CD4-positive, CD25-positive, alpha-beta regulatory T cell (primary cell): ENCODE data around the gene SLC2A6. TPM values are rescaled to one million over a fixed set of nuclear protein-coding genes. Genes with fewer than 3 reads are reported as not detected.
A peak's percentile ranks its signal among the peaks of the same experiment; 100 is the strongest.

Experiments
- ATAC-seq, 2 donors: fragments of 150-1000 bp; cut with Tn5 transposase; one replicate each; pipeline ENCODE4 v1.10.0; 2021; ENCODE audit warnings: low read depth in 2 of 2, moderate number of reproducible peaks in 2 of 2, moderate library complexity in 1 of 2
- DNase-seq, 3 donors: peaks; one replicate each; pipeline versions ENCODE4 v3.0.0 to v3.0.0-alpha.2; 2012 to 2022; ENCODE audit warnings: mixed read lengths in 1 of 3
- H3K27ac ChIP-seq: one replicate; pipeline ENCODE4 v1.7.0; 2013; ENCODE audit warnings: mild to moderate bottlenecking, low read length; ENCODE audit not compliant: insufficient read depth, poor library complexity, severe bottlenecking
- H3K27me3 ChIP-seq: one replicate; pipeline ENCODE4 v1.7.0; 2013; ENCODE audit warnings: low read length; ENCODE audit not compliant: control insufficient read depth, insufficient read depth
- H3K36me3 ChIP-seq: one replicate; pipeline ENCODE4 v1.7.0; 2013; ENCODE audit warnings: mild to moderate bottlenecking, low read length, moderate library complexity; ENCODE audit not compliant: control insufficient read depth, insufficient read depth
- H3K4me1 ChIP-seq: 2 replicates; pipeline ENCODE4 v1.7.0; 2013; ENCODE audit warnings: mild to moderate bottlenecking, low read length; ENCODE audit not compliant: insufficient read depth, control insufficient read depth, poor library complexity, severe bottlenecking
- H3K4me3 ChIP-seq: one replicate; pipeline ENCODE4 v1.7.0; 2013; ENCODE audit warnings: low read depth, mild to moderate bottlenecking, low read length, moderate library complexity
- H3K9me3 ChIP-seq, 2 experiments: 1 replicate in 1 of 2; 2 replicates in 1 of 2; pipeline ENCODE4 v1.7.0; 2013; ENCODE audit warnings: low read length in 2 of 2, mild to moderate bottlenecking in 1 of 2, moderate library complexity in 1 of 2; ENCODE audit not compliant: control insufficient read depth in 2 of 2
- H3K27ac Mint-ChIP-seq, 3 donors: one replicate each; pipeline ENCODE4 v1.8.0; 2020 to 2022; ENCODE audit warnings: mild to moderate bottlenecking in 3 of 3, mixed read lengths in 3 of 3, moderate library complexity in 2 of 3
- H3K27me3 Mint-ChIP-seq: one replicate; pipeline ENCODE4 v1.8.0; 2022; ENCODE audit warnings: mild to moderate bottlenecking, mixed read lengths
- H3K36me3 Mint-ChIP-seq: one replicate; pipeline ENCODE4 v1.8.0; 2020; ENCODE audit warnings: mixed read lengths
- H3K4me1 Mint-ChIP-seq, 4 donors: one replicate each; pipeline ENCODE4 v1.8.0; 2020 to 2022; ENCODE audit warnings: mixed read lengths in 4 of 4, mild to moderate bottlenecking in 1 of 4
- H3K4me3 Mint-ChIP-seq, 4 donors: one replicate each; pipeline ENCODE4 v1.8.0; 2020 to 2022; ENCODE audit warnings: mild to moderate bottlenecking in 4 of 4, mixed read lengths in 4 of 4, moderate library complexity in 3 of 4
- H3K9me3 Mint-ChIP-seq, 7 donors: one replicate each; pipeline ENCODE4 v1.8.0; 2020 to 2022; ENCODE audit warnings: mixed read lengths in 7 of 7, mild to moderate bottlenecking in 3 of 7, moderate library complexity in 2 of 7
- polyA plus RNA-seq, 4 donors: library from polyadenylated mRNA; unstranded; fragments of 300-500 nt; fragmentation: Illumina TruSeq; gene quantifications; one replicate each; pipeline ENCODE4 v1.2.3, GENCODE V29; 2021
- total RNA-seq: library from RNA; stranded (reverse); gene quantifications from one replicate; pipeline ENCODE4 v1.2.3, GENCODE V29; 2022

Gene SLC2A6
- total and polyA plus RNA-seq, 5 donors from 2014 or later, result 0.63 to 2.2 (median 1.8) TPM

DNA sequence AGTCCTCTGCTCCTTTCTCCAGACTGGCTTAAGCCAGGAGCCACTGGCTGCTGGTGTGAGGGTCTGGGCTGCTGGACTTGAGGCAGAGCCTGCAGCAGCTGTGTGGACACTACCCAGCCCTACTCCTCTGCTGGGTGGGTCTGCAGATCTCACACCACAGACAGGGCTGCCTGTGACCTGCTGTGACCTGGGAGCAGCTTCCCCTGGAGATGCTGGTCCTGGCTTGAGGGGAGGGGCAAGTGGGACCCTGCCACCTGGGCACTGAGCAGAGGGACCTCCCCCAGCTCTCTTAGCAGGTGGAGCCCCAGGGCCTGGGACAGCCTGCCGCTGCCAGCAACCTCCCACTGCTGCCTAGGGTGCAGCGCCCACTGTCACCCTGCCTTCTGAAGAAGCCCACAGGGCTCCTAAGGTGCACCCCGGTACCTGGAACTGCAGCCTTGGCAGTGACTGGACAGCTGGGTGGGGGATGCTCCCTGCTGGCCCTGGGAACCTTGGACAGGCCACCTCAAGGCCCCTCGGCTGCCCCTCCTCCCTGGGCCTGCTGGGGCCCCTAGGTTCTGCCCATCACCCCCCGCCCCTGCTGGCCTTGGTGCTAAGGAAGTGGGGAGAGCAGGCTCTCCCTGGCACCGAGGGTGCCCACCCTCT lies 10.0 kb downstream of the SLC2A6 start:
- Mint-ChIP-seq H3K4me3 (no peak overlapping the region), H3K27me3 (no peaks in the 10 kb centered on the region), H3K27ac (no peak overlapping the region), H3K36me3 (no peaks in the 10 kb centered on the region), H3K4me1 (peaks cover 0 to 2% (median 0%) of the 10 kb centered on the region in 4 donors), H3K9me3 (no peaks in the 10 kb centered on the region)
- Histone ChIP-seq H3K4me1 (no peaks in the 10 kb centered on the region), H3K4me3 (no peak overlapping the region), H3K36me3 (no peaks in the 10 kb centered on the region), H3K27me3 (no peaks in the 10 kb centered on the region), H3K9me3 (no peaks in the 10 kb centered on the region), H3K27ac (no peak overlapping the region)
- DNase-seq (no peak), ATAC-seq (no peak)

DNA sequence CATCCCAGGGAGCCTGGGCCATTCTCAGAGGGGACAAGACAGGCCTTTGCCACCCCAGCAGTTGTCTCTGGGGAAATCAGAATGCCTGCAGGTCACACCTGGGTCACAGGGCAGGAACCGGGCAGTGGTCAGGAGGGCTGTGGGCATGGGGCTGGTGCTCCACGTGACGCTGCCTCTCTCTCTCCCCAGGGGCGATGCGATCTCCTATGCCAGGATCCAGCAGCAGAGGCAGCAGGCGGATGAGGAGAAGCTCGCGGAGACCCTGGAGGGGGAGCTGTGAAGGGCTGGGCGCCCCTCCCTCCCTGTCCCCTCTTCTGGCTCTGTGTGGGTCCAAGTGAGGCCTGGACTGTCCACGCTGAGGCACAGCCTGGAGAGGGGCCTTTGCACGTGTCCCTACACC lies 10.5 kb downstream of the SLC2A6 start:
- Mint-ChIP-seq H3K36me3 (no peaks in the 10 kb centered on the region), H3K27ac (no peak overlapping the region), H3K4me3 (no peak overlapping the region), H3K27me3 (no peaks in the 10 kb centered on the region), H3K4me1 (peaks cover 0 to 2% (median 0%) of the 10 kb centered on the region in 4 donors), H3K9me3 (no peaks in the 10 kb centered on the region)
- ATAC-seq (no peak), DNase-seq (no peak)
- no peaks in the 10 kb centered on the region for H3K36me3 ChIP-seq
- H3K4me3 ChIP-seq, result no peak overlapping the region
- H3K27ac ChIP-seq, result no peak overlapping the region
- no peaks in the 10 kb centered on the region for H3K9me3 ChIP-seq
- H3K27me3 ChIP-seq, result no peaks in the 10 kb centered on the region
- H3K4me1 ChIP-seq, result no peaks in the 10 kb centered on the region

DNA sequence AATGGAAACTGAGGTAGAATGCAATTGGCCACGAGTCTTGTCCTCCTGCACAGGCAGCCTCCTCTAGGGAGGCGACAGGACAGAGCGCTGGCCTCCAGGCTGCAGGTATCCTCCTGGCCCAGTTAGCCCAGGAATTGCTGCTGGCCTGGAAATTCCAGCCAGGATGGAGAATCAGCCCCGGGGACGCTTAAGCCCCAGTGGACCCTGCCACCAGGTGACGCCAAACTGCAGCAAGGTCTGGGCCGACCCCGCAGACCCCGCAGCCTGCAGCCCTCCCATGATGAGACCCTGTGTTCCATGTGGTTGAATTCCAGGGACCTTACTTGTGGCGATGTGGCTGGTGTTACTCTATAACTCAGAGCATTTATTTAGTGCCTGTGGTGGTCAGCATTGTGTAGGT lies 11.8 kb downstream of the SLC2A6 start:
- Mint-ChIP-seq H3K4me1 (peaks cover 0 to 2% (median 0%) of the 10 kb centered on the region in 4 donors), H3K27ac (no peak overlapping the region), H3K9me3 (no peaks in the 10 kb centered on the region), H3K27me3 (no peaks in the 10 kb centered on the region), H3K4me3 (no peak overlapping the region), H3K36me3 (no peaks in the 10 kb centered on the region)
- no peak overlapping the region for H3K27ac ChIP-seq
- H3K4me3 ChIP-seq, result no peak overlapping the region
- H3K9me3 ChIP-seq, result no peaks in the 10 kb centered on the region
- DNase-seq, result no peak
- ATAC-seq, result no peak
- H3K4me1 ChIP-seq, result no peaks in the 10 kb centered on the region
- H3K36me3 ChIP-seq, result no peaks in the 10 kb centered on the region
- H3K27me3 ChIP-seq, result no peaks in the 10 kb centered on the region

DNA sequence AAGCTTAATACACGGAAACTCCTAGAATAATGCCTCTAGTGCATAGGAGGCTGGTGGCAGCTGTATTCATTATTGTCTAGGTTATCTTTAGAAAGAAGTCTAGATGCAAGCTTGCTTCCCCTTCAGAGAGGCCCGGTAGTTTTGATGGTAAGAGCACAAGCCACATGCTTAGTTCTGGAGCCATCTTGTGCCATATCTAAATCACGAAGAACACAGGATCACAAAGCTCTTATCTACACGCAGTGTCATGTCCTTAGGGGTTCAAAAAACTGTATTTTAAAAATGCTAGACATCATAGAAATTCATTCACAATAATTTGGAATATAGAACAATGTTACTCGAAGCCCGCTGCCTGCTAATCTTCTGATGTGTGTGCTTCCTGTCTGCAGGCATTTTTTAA lies 12.9 kb downstream of the SLC2A6 start:
- no peak overlapping the region for H3K27ac Mint-ChIP-seq
- H3K4me1 Mint-ChIP-seq, result peaks cover 0 to 6% (median under 1%) of the 10 kb centered on the region in 4 donors

DNA sequence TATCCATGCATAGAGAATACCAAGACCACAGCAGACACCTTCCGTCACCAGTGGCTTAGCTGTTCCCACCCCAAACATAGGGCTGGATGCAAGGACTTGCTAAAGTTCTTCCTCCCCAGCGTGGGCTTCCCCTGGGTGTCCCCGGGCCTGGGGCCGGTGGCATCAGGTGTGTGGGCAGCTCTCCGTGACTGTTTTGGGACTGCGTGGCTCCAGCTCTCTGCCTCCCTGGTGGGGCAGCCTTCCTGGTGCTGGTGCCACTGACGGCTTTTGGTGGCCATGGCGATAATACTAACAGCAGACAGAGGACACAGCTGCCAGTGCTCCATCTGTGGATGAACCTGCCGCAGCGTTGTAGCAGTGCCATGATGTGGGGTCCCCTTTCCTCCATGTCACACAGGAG lies 14.3 kb downstream of the SLC2A6 start:
- no peaks in the 10 kb centered on the region for H3K9me3 ChIP-seq
- no peaks in the 10 kb centered on the region for H3K36me3 ChIP-seq
- Mint-ChIP-seq H3K4me1 (peaks cover 0 to 16% (median 3%) of the 10 kb centered on the region in 4 donors), H3K27ac (no peak overlapping the region), H3K9me3 (no peaks in the 10 kb centered on the region), H3K27me3 (no peaks in the 10 kb centered on the region), H3K4me3 (no peak overlapping the region), H3K36me3 (no peaks in the 10 kb centered on the region)
- H3K27ac ChIP-seq, result no peak overlapping the region
- H3K27me3 ChIP-seq, result no peaks in the 10 kb centered on the region
- peaks cover 8% of the 10 kb centered on the region for H3K4me1 ChIP-seq
- H3K4me3 ChIP-seq, result no peak overlapping the region
- no peak for ATAC-seq
- DNase-seq, result no peak

More for the DNA sequence above, 12.9 kb downstream of the SLC2A6 start:
- Mint-ChIP-seq H3K9me3 (no peaks in the 10 kb centered on the region), H3K36me3 (no peaks in the 10 kb centered on the region), H3K4me3 (peak overlapping the region in 1 of 4 donors; percentile 40), H3K27me3 (no peaks in the 10 kb centered on the region)
- ATAC-seq (no peak), DNase-seq (no peak)
- no peak overlapping the region for H3K4me3 ChIP-seq
- H3K4me1 ChIP-seq, result no peaks in the 10 kb centered on the region
- H3K9me3 ChIP-seq, result no peaks in the 10 kb centered on the region
- H3K27me3 ChIP-seq, result no peaks in the 10 kb centered on the region
- no peak overlapping the region for H3K27ac ChIP-seq
- H3K36me3 ChIP-seq, result no peaks in the 10 kb centered on the region

DNA sequence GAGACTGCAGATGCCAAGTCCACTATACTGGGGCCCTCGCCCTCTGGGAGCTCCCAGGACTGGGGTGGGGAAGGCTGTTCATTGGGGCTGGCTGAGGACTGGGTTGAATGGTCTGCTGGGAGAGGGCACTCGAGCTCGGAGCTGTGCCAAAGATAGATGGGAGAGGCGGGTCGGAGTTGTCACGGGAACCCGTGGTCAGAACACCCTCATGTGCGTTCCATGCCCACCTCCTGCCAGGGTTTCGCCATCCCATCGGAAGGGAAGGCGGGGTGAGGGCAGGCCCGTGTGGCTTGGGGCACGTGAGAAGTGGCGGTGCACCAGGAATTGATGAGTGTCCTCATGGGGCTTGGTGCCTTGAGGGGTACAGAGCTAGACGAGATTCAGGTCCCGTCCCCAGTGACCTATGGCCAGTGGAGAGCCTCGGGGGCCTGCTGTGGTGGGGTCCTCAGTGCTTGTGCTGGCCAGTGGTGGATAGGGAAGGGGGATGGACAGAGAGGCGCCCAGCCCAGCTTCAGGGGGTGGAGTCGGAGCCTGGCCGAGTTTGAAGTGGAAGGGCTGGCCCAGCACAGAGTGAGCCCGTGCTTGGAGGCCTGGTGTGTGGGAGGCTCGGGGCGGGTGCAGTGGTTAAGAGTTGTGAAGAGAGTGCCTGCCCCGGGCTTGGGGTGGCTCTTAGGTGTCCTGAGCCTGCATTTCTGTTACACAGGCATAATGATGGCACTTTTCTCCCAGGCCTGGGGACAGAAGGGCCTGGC lies 14.9 kb downstream of the SLC2A6 start:
- Histone ChIP-seq H3K27ac (no peak overlapping the region), H3K36me3 (no peaks in the 10 kb centered on the region), H3K4me1 (peaks cover 14% of the 10 kb centered on the region), H3K27me3 (no peaks in the 10 kb centered on the region), H3K4me3 (no peak overlapping the region), H3K9me3 (no peaks in the 10 kb centered on the region)
- Mint-ChIP-seq H3K27ac (no peak overlapping the region), H3K4me3 (peak overlapping the region in 1 of 4 donors; percentile 32), H3K9me3 (no peaks in the 10 kb centered on the region), H3K27me3 (no peaks in the 10 kb centered on the region), H3K4me1 (peaks cover 0 to 21% (median 4%) of the 10 kb centered on the region in 4 donors), H3K36me3 (no peaks in the 10 kb centered on the region)
- DNase-seq, result no peak
- no peak for ATAC-seq

DNA sequence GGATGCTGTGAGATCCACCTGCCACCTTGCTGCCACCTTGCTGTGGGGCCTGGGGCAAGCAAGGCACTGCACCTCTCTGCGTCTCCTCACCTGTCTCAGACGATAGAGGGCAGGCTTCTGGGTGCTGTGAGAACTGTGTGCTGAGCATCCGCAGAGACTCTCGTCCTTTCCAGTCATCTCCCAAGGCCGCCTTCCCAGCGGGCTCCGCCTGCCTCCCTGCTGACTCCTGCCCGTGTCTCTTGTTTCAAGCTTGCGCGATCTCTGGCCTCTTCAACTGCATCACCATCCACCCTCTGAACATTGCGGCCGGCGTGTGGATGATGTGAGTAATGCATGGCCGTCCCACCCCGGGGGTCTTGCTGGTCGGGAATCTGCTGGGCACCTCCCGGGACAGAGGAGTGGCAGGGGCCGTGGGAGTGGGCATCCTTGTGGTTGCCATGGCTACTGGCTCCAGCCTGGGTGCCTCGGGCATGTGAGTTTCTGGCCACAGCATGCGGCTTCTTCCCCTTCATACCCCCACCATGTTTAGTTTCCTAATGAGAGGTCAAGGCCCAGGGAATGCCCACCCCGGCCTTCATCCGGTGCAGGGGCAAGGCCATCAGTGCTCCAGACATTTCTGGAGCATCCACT lies 15.6 kb downstream of the SLC2A6 start:
- Mint-ChIP-seq H3K4me3 (peak overlapping the region in 2 of 4 donors; percentile 31 to 94), H3K9me3 (no peaks in the 10 kb centered on the region), H3K4me1 (peaks cover 0 to 21% (median 4%) of the 10 kb centered on the region in 4 donors), H3K27me3 (peaks cover 5% of the 10 kb centered on the region), H3K27ac (no peak overlapping the region), H3K36me3 (no peaks in the 10 kb centered on the region)
- H3K27ac ChIP-seq, result no peak overlapping the region
- no peaks in the 10 kb centered on the region for H3K9me3 ChIP-seq
- H3K4me3 ChIP-seq, result no peak overlapping the region
- ATAC-seq, result no peak
- peak in 1 of 3 donors; percentile 11 for DNase-seq
- H3K4me1 ChIP-seq, result peaks cover 16% of the 10 kb centered on the region
- no peaks in the 10 kb centered on the region for H3K27me3 ChIP-seq
- H3K36me3 ChIP-seq, result no peaks in the 10 kb centered on the region
